Measurements from ENCODE around the gene PRLR. TPM values are rescaled to one million over a fixed set of nuclear protein-coding genes. Genes with fewer than 3 reads are reported as not detected.

Gene PRLR
- total RNA-seq, 2 donors from 2014 or later: 4.1 to 6.5 TPM

- Histone ChIP-seq H3K4me1 (ENCODE audit: control insufficient read depth, insufficient read depth, low read length) (no peaks in the 10 kb centered on the region), H3K9me3 (ENCODE audit: control insufficient read depth, low read length) (no peaks in the 10 kb centered on the region), H3K27ac (ENCODE audit: low read depth, low read length) (no peak overlapping the region), H3K4me3 (ENCODE audit: low read length) (no peak overlapping the region), H3K27me3 (ENCODE audit: control insufficient read depth, insufficient read depth, low read length, poor library complexity, severe bottlenecking) (no peaks in the 10 kb centered on the region), H3K9ac (ENCODE audit: extremely low read depth, low read length, poor library complexity, severe bottlenecking) (no peak overlapping the region), H3K36me3 (ENCODE audit: control insufficient read depth, insufficient read depth, low read length) (no peaks in the 10 kb centered on the region)
- H3K4me1 Mint-ChIP-seq: peaks cover 12% of the 10 kb centered on the region
- H3K27me3 Mint-ChIP-seq (ENCODE audit: insufficient read depth): no peaks in the 10 kb centered on the region
- no peak for DNase-seq
- H3K27ac Mint-ChIP-seq: no peak overlapping the region
- H3K36me3 Mint-ChIP-seq (ENCODE audit: low read depth): no peaks in the 10 kb centered on the region
- TF ChIP-seq CTCF (conservative IDR thresholded peaks at IDR 0.05): no peak
- no peak overlapping the region for H3K4me3 Mint-ChIP-seq
- H3K9me3 Mint-ChIP-seq: peaks cover 4% of the 10 kb centered on the region
Measured at GRCh38 chr5:35236770-35237169, 6.5 kb upstream of the PRLR start.

- Mint-ChIP-seq H3K27me3 (ENCODE audit: insufficient read depth) (peaks cover 5% of the 10 kb centered on the region), H3K27ac (no peak overlapping the region), H3K4me1 (peaks cover 19% of the 10 kb centered on the region), H3K9me3 (peaks cover 4% of the 10 kb centered on the region), H3K4me3 (no peak overlapping the region), H3K36me3 (ENCODE audit: low read depth) (no peaks in the 10 kb centered on the region)
- DNase-seq: no peak
- no peak for TF ChIP-seq CTCF (conservative IDR thresholded peaks at IDR 0.05)
- Histone ChIP-seq H3K27ac (ENCODE audit: low read depth, low read length) (no peak overlapping the region), H3K36me3 (ENCODE audit: control insufficient read depth, insufficient read depth, low read length) (no peaks in the 10 kb centered on the region), H3K4me3 (ENCODE audit: low read length) (no peak overlapping the region), H3K4me1 (ENCODE audit: control insufficient read depth, insufficient read depth, low read length) (no peaks in the 10 kb centered on the region), H3K9ac (ENCODE audit: extremely low read depth, low read length, poor library complexity, severe bottlenecking) (no peak overlapping the region), H3K27me3 (ENCODE audit: control insufficient read depth, insufficient read depth, low read length, poor library complexity, severe bottlenecking) (no peaks in the 10 kb centered on the region), H3K9me3 (ENCODE audit: control insufficient read depth, low read length) (no peaks in the 10 kb centered on the region)
- 93 to 97% methylated on average over 11 of the region's 11 CpGs for WGBS, 2 experiments (ENCODE audit: insufficient coverage in 1 of 2, insufficient read length in 1 of 2)
Measured at GRCh38 chr5:35233601-35234000, 3.3 kb upstream of the PRLR start.

- Histone ChIP-seq H3K27me3 (ENCODE audit: control insufficient read depth, insufficient read depth, low read length, poor library complexity, severe bottlenecking) (no peaks in the 10 kb centered on the region), H3K27ac (ENCODE audit: low read depth, low read length) (no peak overlapping the region), H3K9me3 (ENCODE audit: control insufficient read depth, low read length) (no peaks in the 10 kb centered on the region), H3K9ac (ENCODE audit: extremely low read depth, low read length, poor library complexity, severe bottlenecking) (no peak overlapping the region), H3K36me3 (ENCODE audit: control insufficient read depth, insufficient read depth, low read length) (no peaks in the 10 kb centered on the region), H3K4me3 (ENCODE audit: low read length) (no peak overlapping the region), H3K4me1 (ENCODE audit: control insufficient read depth, insufficient read depth, low read length) (no peaks in the 10 kb centered on the region)
- H3K4me3 Mint-ChIP-seq: no peak overlapping the region
- H3K27me3 Mint-ChIP-seq (ENCODE audit: insufficient read depth): peaks cover 5% of the 10 kb centered on the region
- peaks cover 19% of the 10 kb centered on the region for H3K4me1 Mint-ChIP-seq
- no peak overlapping the region for H3K27ac Mint-ChIP-seq
- 87 to 100% methylated on average over 2 to 4 of the region's 4 CpGs for WGBS, 2 experiments (ENCODE audit: insufficient coverage in 1 of 2, insufficient read length in 1 of 2)
- H3K9me3 Mint-ChIP-seq: peaks cover 4% of the 10 kb centered on the region
- DNase-seq: no peak
- no peak for TF ChIP-seq CTCF (conservative IDR thresholded peaks at IDR 0.05)
- no peaks in the 10 kb centered on the region for H3K36me3 Mint-ChIP-seq (ENCODE audit: low read depth)
Measured at GRCh38 chr5:35233121-35233520, 2.8 kb upstream of the PRLR start.

Data from endodermal cell (in vitro differentiated cells).